Activated CD4-positive, alpha-beta T cell treated with anti-CD3 and anti-CD28 coated beads for 36 hours (primary cell): ENCODE measurements around the gene DCP2. TPM values are rescaled to one million over a fixed set of nuclear protein-coding genes. Genes with fewer than 3 reads are reported as not detected.
A peak's percentile ranks its signal among the peaks of the same experiment; 100 is the strongest.

Experiments used
- ATAC-seq: fragments of 200-7000 bp; cut with Tn5 transposase; one replicate; pipeline ENCODE4 v1.10.0; 2021; ENCODE audit warnings: mild to moderate bottlenecking, moderate library complexity
- CTCF ChIA-PET: fragments of 350-600 bp; sonication (Branson Sonifier 250); formaldehyde crosslinking; loops from one replicate; lab custom pipeline; 2021; ENCODE audit warnings: antibody characterized with exemption; lab: Charles Lee
- POLR2A ChIA-PET: fragments of 350-600 bp; sonication (Branson Sonifier 250); formaldehyde crosslinking; loops from one replicate; lab custom pipeline; 2021; ENCODE audit warnings: antibody characterized with exemption, inconsistent platforms; lab: Charles Lee
- DNase-seq: peaks from one replicate; pipeline ENCODE4 v3.0.0-alpha.2; 2020
- H3K27ac Mint-ChIP-seq: one replicate; pipeline ENCODE4 v1.8.0; 2021; ENCODE audit warnings: mixed read lengths
- H3K27me3 Mint-ChIP-seq: one replicate; pipeline ENCODE4 v1.8.0; 2021; ENCODE audit warnings: mixed read lengths
- H3K36me3 Mint-ChIP-seq: one replicate; pipeline ENCODE4 v1.8.0; 2021; ENCODE audit warnings: low read depth, mixed read lengths
- H3K4me1 Mint-ChIP-seq: one replicate; pipeline ENCODE4 v1.8.0; 2021; ENCODE audit warnings: mixed read lengths
- H3K4me3 Mint-ChIP-seq: one replicate; pipeline ENCODE4 v1.8.0; 2021; ENCODE audit warnings: mild to moderate bottlenecking, moderate library complexity, mixed read lengths
- H3K9me3 Mint-ChIP-seq: one replicate; pipeline ENCODE4 v1.8.0; 2021; ENCODE audit warnings: low read depth, mixed read lengths
- intact Hi-C, 2 experiments: fragments of 100-400 bp; cut with DNase I in 1 of 2; cut with micrococcal nuclease in 1 of 2; formaldehyde crosslinking; loops; one replicate each; pipeline versions ENCODE4 v1.14.2 to v1.15.1; 2022 to 2024; cut with DNase I, micrococcal nuclease
- total RNA-seq, 2 experiments: library from RNA; stranded (reverse); gene quantifications; one replicate each; pipeline ENCODE4 v1.2.3, GENCODE V29; 2021

Gene DCP2
- total RNA-seq, 2 experiments from 2014 or later, result 94.0 to 101 TPM

- Mint-ChIP-seq H3K9me3 (no peaks in the 10 kb centered on the region), H3K36me3 (peaks cover 25% of the 10 kb centered on the region), H3K4me1 (peaks cover 52% of the 10 kb centered on the region), H3K27me3 (no peaks in the 10 kb centered on the region), H3K27ac (no peak overlapping the region), H3K4me3 (no peak overlapping the region)
- intact Hi-C loops, result no loop called here
- no peak for ATAC-seq
- ChIA-PET POLR2A (interaction anchor here (0.7 kb wide), 1 partner anchor 539 kb away, joined by 3 read pairs; no protein-coding TSS in a partner anchor), CTCF (interaction anchor here (0.7 kb wide), 1 partner anchor 143 kb away, joined by 3 read pairs; no protein-coding TSS in a partner anchor)
- no peak for DNase-seq
These were observed 6.8 kb downstream of the DCP2 start for GRCh38 chr5:112983363-112983762.

- no peaks in the 10 kb centered on the region for H3K9me3 Mint-ChIP-seq
- POLR2A ChIA-PET, result no interaction called here
- H3K36me3 Mint-ChIP-seq, result peaks cover 25% of the 10 kb centered on the region
These were observed 9.6 kb downstream of the DCP2 start for GRCh38 chr5:112986224-112986623.

GRCh38 chr5:112995764-112996618 lies 19.4 kb downstream of the DCP2 start:
- Mint-ChIP-seq H3K4me3 (no peak overlapping the region), H3K9me3 (no peaks in the 10 kb centered on the region), H3K36me3 (peaks cover 35% of the 10 kb centered on the region), H3K4me1 (peaks cover 17% of the 10 kb centered on the region), H3K27ac (no peak overlapping the region), H3K27me3 (no peaks in the 10 kb centered on the region)
- ATAC-seq (peak; percentile 71), DNase-seq (peak; percentile 84)
- ChIA-PET POLR2A (interaction anchor here (0.6 to 1.0 kb wide), 3 partner anchors 9 to 30 kb away, joined by 4 to 6 read pairs (median 5); partner anchors contain the start of gene DCP2), CTCF (interaction anchor here (0.6 to 4.3 kb wide), 69 partner anchors 10 to 612 kb away, joined by 3 to 53 read pairs (median 4); partner anchors contain the start of gene DCP2)
- intact Hi-C loops, result loop anchor here (1.0 to 5.0 kb wide), 5 partner anchors 334 to 611 kb away; no protein-coding TSS in a partner anchor

More at GRCh38 chr5:112986224-112986623, 9.6 kb downstream of the DCP2 start:
- ATAC-seq, result no peak
- DNase-seq, result no peak
- Mint-ChIP-seq H3K27me3 (no peaks in the 10 kb centered on the region), H3K4me3 (no peak overlapping the region), H3K27ac (no peak overlapping the region), H3K4me1 (peaks cover 55% of the 10 kb centered on the region)
- intact Hi-C loops, result no loop called here
- CTCF ChIA-PET, result interaction anchor here (0.7 to 4.5 kb wide), 2 partner anchors 9 to 562 kb away, joined by 3 to 53 read pairs; no protein-coding TSS in a partner anchor

- intact Hi-C loops, result loop anchor here (1.0 to 5.0 kb wide), 5 partner anchors 333 to 610 kb away; no protein-coding TSS in a partner anchor
- peaks cover 35% of the 10 kb centered on the region for H3K36me3 Mint-ChIP-seq
- no peak for DNase-seq
These were observed 20.3 kb downstream of the DCP2 start for GRCh38 chr5:112996830-112997374.

GRCh38 chr5:112998296-112998695 lies 21.7 kb downstream of the DCP2 start:
- Mint-ChIP-seq H3K9me3 (no peaks in the 10 kb centered on the region), H3K27ac (no peak overlapping the region), H3K27me3 (no peaks in the 10 kb centered on the region), H3K4me1 (peaks cover 11% of the 10 kb centered on the region), H3K4me3 (no peak overlapping the region), H3K36me3 (peaks cover 35% of the 10 kb centered on the region)
- intact Hi-C loops, result loop anchor here in 1 of 2 experiments (5.0 kb wide), 1 partner anchor 609 kb away; no protein-coding TSS in a partner anchor
- DNase-seq, result no peak
- no peak for ATAC-seq
- ChIA-PET POLR2A (no interaction called here), CTCF (interaction anchor here (0.9 to 3.2 kb wide), 2 partner anchors 17 to 21 kb away, joined by 3 to 11 read pairs; no protein-coding TSS in a partner anchor)

More at GRCh38 chr5:112996830-112997374, 20.3 kb downstream of the DCP2 start:
- H3K4me3 Mint-ChIP-seq, result no peak overlapping the region
- H3K27ac Mint-ChIP-seq, result no peak overlapping the region
- H3K4me1 Mint-ChIP-seq, result peaks cover 13% of the 10 kb centered on the region
- H3K27me3 Mint-ChIP-seq, result no peaks in the 10 kb centered on the region
- ATAC-seq, result no peak
- ChIA-PET CTCF (interaction anchor here (0.6 to 4.3 kb wide), 49 partner anchors 11 to 611 kb away, joined by 3 to 53 read pairs (median 5); partner anchors contain the start of gene DCP2), POLR2A (interaction anchor here (0.9 kb wide), 1 partner anchor 20 kb away, joined by 5 read pairs; the partner anchor contains the start of gene DCP2)
- H3K9me3 Mint-ChIP-seq, result no peaks in the 10 kb centered on the region

- no peak for ATAC-seq
- Mint-ChIP-seq H3K4me1 (peaks cover 14% of the 10 kb centered on the region), H3K9me3 (no peaks in the 10 kb centered on the region), H3K4me3 (no peak overlapping the region), H3K36me3 (peaks cover 43% of the 10 kb centered on the region), H3K27me3 (no peaks in the 10 kb centered on the region), H3K27ac (no peak overlapping the region)
- intact Hi-C loops, result no loop called here
- ChIA-PET POLR2A (no interaction called here), CTCF (no interaction called here)
- no peak for DNase-seq
These were observed 23.9 kb downstream of the DCP2 start for GRCh38 chr5:113000466-113000865.

GRCh38 chr5:113002423-113002822 lies 25.8 kb downstream of the DCP2 start:
- peaks cover 9% of the 10 kb centered on the region for H3K4me1 Mint-ChIP-seq
- no peaks in the 10 kb centered on the region for H3K27me3 Mint-ChIP-seq
- H3K9me3 Mint-ChIP-seq, result no peaks in the 10 kb centered on the region
- intact Hi-C loops, result no loop called here
- CTCF ChIA-PET, result interaction anchor here (0.8 kb wide), 1 partner anchor 171 kb away, joined by 3 read pairs; no protein-coding TSS in a partner anchor
- H3K27ac Mint-ChIP-seq, result no peak overlapping the region
- ATAC-seq (no peak), DNase-seq (no peak)
- POLR2A ChIA-PET, result no interaction called here
- peaks cover 41% of the 10 kb centered on the region for H3K36me3 Mint-ChIP-seq
- no peak overlapping the region for H3K4me3 Mint-ChIP-seq

GRCh38 chr5:113003763-113004162 lies 27.2 kb downstream of the DCP2 start:
- DNase-seq (no peak), ATAC-seq (no peak)
- no peaks in the 10 kb centered on the region for H3K9me3 Mint-ChIP-seq
- CTCF ChIA-PET, result no interaction called here
- no peaks in the 10 kb centered on the region for H3K27me3 Mint-ChIP-seq
- no peak overlapping the region for H3K27ac Mint-ChIP-seq
- peaks cover 38% of the 10 kb centered on the region for H3K36me3 Mint-ChIP-seq
- POLR2A ChIA-PET, result interaction anchor here (0.6 kb wide), 1 partner anchor 456 kb away, joined by 4 read pairs; no protein-coding TSS in a partner anchor
- intact Hi-C loops, result no loop called here
- peaks cover 9% of the 10 kb centered on the region for H3K4me1 Mint-ChIP-seq
- H3K4me3 Mint-ChIP-seq, result no peak overlapping the region

GRCh38 chr5:113005454-113005853 lies 28.9 kb downstream of the DCP2 start:
- DNase-seq (no peak), ATAC-seq (no peak)
- Mint-ChIP-seq H3K9me3 (no peaks in the 10 kb centered on the region), H3K27me3 (no peaks in the 10 kb centered on the region), H3K4me3 (no peak overlapping the region), H3K4me1 (peaks cover 9% of the 10 kb centered on the region), H3K36me3 (peaks cover 44% of the 10 kb centered on the region), H3K27ac (no peak overlapping the region)
- intact Hi-C loops, result no loop called here
- CTCF ChIA-PET, result no interaction called here
- POLR2A ChIA-PET, result no interaction called here

- POLR2A ChIA-PET, result no interaction called here
- H3K27ac Mint-ChIP-seq, result no peak overlapping the region
These were observed 41.5 kb downstream of the DCP2 start for GRCh38 chr5:113017881-113018635.

More at GRCh38 chr5:113017881-113018635, 41.5 kb downstream of the DCP2 start:
- no peaks in the 10 kb centered on the region for H3K27me3 Mint-ChIP-seq
- intact Hi-C loops, result no loop called here
- H3K36me3 Mint-ChIP-seq, result peaks cover 53% of the 10 kb centered on the region
- H3K4me3 Mint-ChIP-seq, result no peak overlapping the region
- H3K9me3 Mint-ChIP-seq, result no peaks in the 10 kb centered on the region
- ATAC-seq (peak; percentile 30), DNase-seq (no peak)
- CTCF ChIA-PET, result interaction anchor here (1.9 to 2.1 kb wide), 2 partner anchors 8 to 21 kb away, joined by 7 to 11 read pairs; no protein-coding TSS in a partner anchor
- H3K4me1 Mint-ChIP-seq, result peaks cover 66% of the 10 kb centered on the region
